Tibial nerve (tissue), 4 donors: Measurements from ENCODE around the gene ABCF2. TPM values are rescaled to one million over a fixed set of nuclear protein-coding genes. Genes with fewer than 3 reads are reported as not detected.

Source experiments
- DNase-seq, 2 donors: peaks; one replicate each; pipeline ENCODE4 v3.0.0-alpha.2; 2019; ENCODE audit warnings: low spot score in 2 of 2
- H3K27ac ChIP-seq, 4 donors: fragments of 200-600 bp; sonication (generic) in 3 of 4; one replicate each; pipeline ENCODE4 v1.5.1; 2017 to 2019; ENCODE audit warnings: mild to moderate bottlenecking in 1 of 4
- H3K27me3 ChIP-seq, 2 donors: fragments of 200-600 bp; sonication (generic) in 1 of 2; one replicate each; pipeline versions ENCODE4 v1.5.1 to v1.6.0; 2017 to 2019
- H3K36me3 ChIP-seq, 3 donors: fragments of 200-600 bp; sonication (generic); one replicate each; pipeline ENCODE4 v1.5.1; 2018 to 2019
- H3K4me1 ChIP-seq, 4 donors: fragments of 200-600 bp; sonication (generic) in 3 of 4; one replicate each; pipeline ENCODE4 v1.5.1; 2017 to 2019
- H3K4me3 ChIP-seq, 4 donors: fragments of 200-600 bp; sonication (generic) in 3 of 4; one replicate each; pipeline ENCODE4 v1.5.1; 2017 to 2019; ENCODE audit warnings: mild to moderate bottlenecking in 1 of 4, moderate library complexity in 1 of 4
- H3K9me3 ChIP-seq, 4 donors: fragments of 200-600 bp; sonication (generic) in 3 of 4; one replicate each; pipeline ENCODE4 v1.5.1; 2017 to 2019
- CTCF ChIP-seq, 5 experiments: fragments of 200-600 bp in 3 of 5; fragments of 450-650 bp in 2 of 5; sonication (generic) in 3 of 5; IDR thresholded peaks; one replicate each; pipeline ENCODE4 v1.5.1; 2016 to 2019; ENCODE audit warnings: antibody characterized with exemption in 5 of 5, mild to moderate bottlenecking in 3 of 5, moderate library complexity in 2 of 5
- EP300 ChIP-seq, 2 donors: sonication (generic); formaldehyde crosslinking; IDR thresholded peaks; one replicate each; pipeline ENCODE4 v1.6.1; 2017; ENCODE audit warnings: antibody characterized with exemption in 2 of 2, mild to moderate bottlenecking in 1 of 2
- POLR2A ChIP-seq, 2 donors: fragments of 450-650 bp; IDR thresholded peaks; one replicate each; pipeline ENCODE4 v1.6.1; 2017; ENCODE audit warnings: antibody characterized with exemption in 2 of 2, mild to moderate bottlenecking in 2 of 2, moderate library complexity in 2 of 2
- WGBS, 2 donors: methylation state at CpG; one replicate each; pipeline ENCODE4 v1.1.5; 2018; 5-methylcytosine and 5-hydroxymethylcytosine counted together
- total RNA-seq, 4 donors: library from RNA; depleted of rRNA; stranded (reverse); fragments of >200 nt; gene quantifications; one replicate each; pipeline ENCODE4 v1.1.0, GENCODE V29; 2016

The ABCF2 gene
- total RNA-seq, 4 donors from 2014 or later, result 34.3 to 72.9 (median 34.9) TPM

GRCh38 chr7:151168787-151169162, 58.2 kb downstream of the ABCF2 start:
- TF ChIP-seq EP300 (IDR thresholded peaks at IDR 0.05) (no peak), POLR2A (IDR thresholded peaks at IDR 0.05) (no peak), CTCF (IDR thresholded peaks at IDR 0.05) (no peak)
- H3K27ac ChIP-seq, result no peak overlapping the region
- no peaks in the 10 kb centered on the region for H3K9me3 ChIP-seq
- H3K4me3 ChIP-seq, result no peak overlapping the region
- peaks cover 2 to 82% of the 10 kb centered on the region in 2 donors for H3K27me3 ChIP-seq
- no peaks in the 10 kb centered on the region for H3K36me3 ChIP-seq
- WGBS, 2 donors, result 30 to 42% methylated on average over 10 of the region's 10 CpGs
- DNase-seq, result no peak
- H3K4me1 ChIP-seq, result peaks cover 0 to 24% (median 12%) of the 10 kb centered on the region in 4 donors

DNA sequence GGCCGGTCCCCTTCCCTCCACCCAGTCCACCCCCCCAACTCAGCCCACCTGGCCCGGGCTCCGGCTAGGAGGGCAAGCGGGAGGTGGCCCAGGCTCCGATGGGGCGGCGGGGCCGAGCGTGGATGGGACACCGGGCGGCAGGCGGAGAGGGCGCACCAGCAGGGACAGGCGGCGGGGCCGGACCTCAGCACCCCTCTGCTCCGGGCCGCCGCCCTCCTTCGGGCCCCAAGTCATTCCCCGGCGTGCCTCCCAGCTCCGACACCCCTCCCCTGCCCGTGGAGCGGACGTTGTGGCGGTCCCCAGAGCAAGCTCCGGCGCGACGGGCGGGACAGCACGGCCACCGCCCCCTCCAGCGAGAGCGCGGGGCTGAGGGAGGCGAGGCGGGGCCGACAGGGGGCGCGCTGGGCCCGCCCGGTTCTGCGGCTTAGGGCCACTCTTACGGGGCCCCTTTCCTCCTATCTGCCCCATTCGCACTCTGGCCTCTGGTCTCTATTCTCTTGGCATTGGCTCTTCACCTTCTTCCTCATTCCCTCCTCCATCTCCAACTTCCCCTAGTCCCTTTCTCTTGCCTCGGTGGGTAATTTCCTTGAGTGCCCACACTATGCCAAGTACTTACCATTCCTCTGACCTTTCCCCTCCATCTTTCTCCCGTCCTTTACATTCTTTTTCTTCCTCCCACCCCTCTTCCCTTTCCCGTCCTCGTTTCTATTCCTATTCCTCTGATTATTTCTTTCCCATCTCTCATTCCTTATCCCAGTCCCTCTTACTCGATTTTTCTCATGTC, 58.8 kb downstream of the ABCF2 start:
- DNase-seq, result no peak
- peaks cover 0 to 24% (median 12%) of the 10 kb centered on the region in 4 donors for H3K4me1 ChIP-seq
- WGBS, 2 donors, result 2 to 3% methylated on average over 34 to 35 of the region's 52 CpGs
- peaks cover 2 to 82% of the 10 kb centered on the region in 2 donors for H3K27me3 ChIP-seq
- H3K9me3 ChIP-seq, result no peaks in the 10 kb centered on the region
- peak overlapping the region; percentile 22 to 54 (median 32) for H3K4me3 ChIP-seq
- no peak overlapping the region for H3K27ac ChIP-seq
- no peaks in the 10 kb centered on the region for H3K36me3 ChIP-seq
- no peak for TF ChIP-seq POLR2A (IDR thresholded peaks at IDR 0.05)
- TF ChIP-seq CTCF (IDR thresholded peaks at IDR 0.05), result peak; percentile 35 to 67 (median 63)

- H3K4me3 ChIP-seq, result peak within 1 kb of the TSS; percentile 22 to 54 (median 32)
- no peaks in the 10 kb centered on the region for H3K9me3 ChIP-seq
- no peak for DNase-seq
- peaks cover 2 to 83% of the 10 kb centered on the region in 2 donors for H3K27me3 ChIP-seq
- no peaks in the 10 kb centered on the region for H3K36me3 ChIP-seq
- whole genome bisulfite sequencing, 2 donors, result 1 to 2% methylated on average over 18 to 31 of the region's 101 CpGs
- H3K4me1 ChIP-seq, result peaks cover 0 to 21% (median 12%) of the 10 kb centered on the region in 4 donors
- H3K27ac ChIP-seq, result no peak within 1 kb of the TSS
- TF ChIP-seq EP300 (IDR thresholded peaks at IDR 0.05) (no peak), POLR2A (IDR thresholded peaks at IDR 0.05) (no peak), CTCF (IDR thresholded peaks at IDR 0.05) (peak in 1 of 5 experiments; percentile 10)
These were observed 59.6 kb downstream of the ABCF2 start, which contains the start of gene GBX1 for GRCh38 chr7:151167197-151167961. TSS of gene GBX1 (minus strand) at chr7:151167694. CDS start at chr7:151167548, 146 bp downstream.

DNA sequence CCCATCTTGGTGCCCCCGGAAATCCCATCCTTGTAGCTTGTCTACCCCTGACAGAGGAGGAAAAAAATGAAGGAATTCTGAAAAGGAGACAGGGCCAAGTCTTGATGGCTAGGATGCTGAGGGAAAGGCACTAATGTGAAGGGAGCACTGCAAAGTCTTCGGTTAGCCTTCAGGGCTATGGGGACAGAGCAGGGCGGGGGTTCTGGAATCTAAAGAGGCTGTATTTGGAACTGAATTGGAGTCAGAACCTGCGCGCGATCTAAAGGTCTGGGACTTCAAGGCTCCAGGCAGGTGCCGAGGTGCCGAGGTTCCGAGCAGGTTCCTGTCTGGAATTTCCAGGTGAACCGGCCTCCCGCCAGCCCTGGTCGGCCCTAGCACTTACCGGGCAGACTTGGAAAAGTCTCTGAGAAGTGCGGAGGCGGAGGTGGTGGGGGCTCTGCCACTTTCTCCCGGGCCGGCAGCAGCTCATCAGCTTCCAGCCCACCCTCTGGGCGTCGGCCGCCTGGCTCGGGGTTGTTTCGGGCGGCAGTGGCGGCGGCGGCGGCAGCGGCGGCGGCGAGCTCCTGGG, 60.3 kb downstream of the ABCF2 start:
- H3K4me1 ChIP-seq, result peaks cover 0 to 21% (median 12%) of the 10 kb centered on the region in 4 donors
- WGBS, 2 donors, result 15 to 33% methylated on average over 11 to 30 of the region's 31 CpGs
- H3K27ac ChIP-seq, result no peak overlapping the region
- H3K4me3 ChIP-seq, result peak overlapping the region; percentile 22 to 54 (median 30)
- no peak for TF ChIP-seq CTCF (IDR thresholded peaks at IDR 0.05)
- no peaks in the 10 kb centered on the region for H3K9me3 ChIP-seq
- DNase-seq, result no peak
- peaks cover 2 to 82% of the 10 kb centered on the region in 2 donors for H3K27me3 ChIP-seq
- H3K36me3 ChIP-seq, result no peaks in the 10 kb centered on the region

Other genes starting within 250 kb of the ABCF2 start
- gene KCNH2, start 248.9 kb downstream of the ABCF2 start, total RNA-seq, result 1 to 10 TPM; 1.5 to 9.0 (median 2.4) TPM
- 10 to 100 TPM; 20.3 to 38.1 (median 23.8) TPM for gene NOS3, start 236.2 kb downstream of the ABCF2 start, total RNA-seq
- gene ATG9B, start 202.7 kb downstream of the ABCF2 start, total RNA-seq, result not detected
- 10 to 100 TPM; 21.0 to 49.0 (median 31.6) TPM for gene ABCB8, start 198.8 kb downstream of the ABCF2 start, total RNA-seq
- 1 to 10 TPM; 1.7 to 6.0 (median 4.0) TPM for gene ASIC3, start 178.7 kb downstream of the ABCF2 start, total RNA-seq
- 10 to 100 TPM in 1 of 4 donors, 1 to 10 TPM in 3; 3.6 to 13.1 (median 7.1) TPM for gene CDK5, start 169.3 kb downstream of the ABCF2 start, total RNA-seq
- 100 to 1,000 TPM in 1 of 4 donors, 10 to 100 TPM in 3; 74.3 to 111 (median 91.4) TPM for gene SLC4A2, start 167.6 kb downstream of the ABCF2 start, total RNA-seq
- 100 to 1,000 TPM in 1 of 4 donors, 10 to 100 TPM in 3; 69.9 to 139 (median 79.7) TPM for gene FASTK, start 146.4 kb downstream of the ABCF2 start, total RNA-seq
- gene TMUB1, start 143.7 kb downstream of the ABCF2 start, total RNA-seq, result 10 to 100 TPM; 24.3 to 61.5 (median 33.8) TPM
- 100 to 1,000 TPM in 2 of 4 donors, 10 to 100 TPM in 2; 40.0 to 114 (median 87.2) TPM for gene AGAP3, start 140.7 kb downstream of the ABCF2 start, total RNA-seq
- not detected for gene GBX1, start 59.5 kb downstream of the ABCF2 start, total RNA-seq
- gene ASB10, start 40.0 kb downstream of the ABCF2 start, total RNA-seq, result not detected
- gene H2BK1, start 16.7 kb downstream of the ABCF2 start, total RNA-seq, result not detected
- gene CHPF2, start 5.3 kb upstream of the ABCF2 start, total RNA-seq, result 10 to 100 TPM; 34.5 to 58.5 (median 40.2) TPM
- gene SMARCD3, start 21.5 kb upstream of the ABCF2 start, total RNA-seq, result 10 to 100 TPM; 55.5 to 97.2 (median 77.3) TPM
- 10 to 100 TPM; 40.8 to 66.3 (median 60.1) TPM for gene NUB1, start 114.6 kb upstream of the ABCF2 start, total RNA-seq
- gene WDR86, start 182.8 kb upstream of the ABCF2 start, total RNA-seq, result 100 to 1,000 TPM in 2 of 4 donors, 10 to 100 TPM in 2; 82.9 to 142 (median 115) TPM
- gene CRYGN, start 212.9 kb upstream of the ABCF2 start, total RNA-seq, result 1 to 10 TPM in 1 of 4 donors, under 1 TPM in 2, not detected in 1; 0.59 to 1.5 (median 0.87) TPM